ENCODE results near the gene ZNRF1. TPM values are rescaled to one million over a fixed set of nuclear protein-coding genes. Genes with fewer than 3 reads are reported as not detected.

The ZNRF1 gene
- total RNA-seq, 1 donor from 2014 or later: 10.8 TPM

DNA sequence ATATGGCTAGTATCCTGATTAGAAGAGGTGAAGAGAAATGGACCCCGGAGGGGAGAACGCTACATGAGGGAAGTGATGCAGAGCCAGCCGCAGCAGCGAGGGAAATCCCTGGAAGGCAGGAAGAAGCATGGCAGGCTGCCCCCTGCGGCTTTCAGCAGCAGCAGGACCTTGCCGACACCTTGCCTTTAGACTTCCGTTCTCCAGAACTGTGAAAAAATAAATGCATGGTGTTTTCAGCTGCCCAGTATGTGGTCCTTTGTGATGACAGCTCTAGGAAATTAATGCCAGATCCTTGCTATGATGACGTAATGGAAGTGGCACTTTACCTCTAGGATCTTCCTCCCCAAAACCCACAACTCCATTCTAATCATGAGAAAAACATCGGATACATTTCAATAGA is 139.8 kb downstream of the ZNRF1 start:
- FAIRE-seq (no peak), DNase-seq (ENCODE audit: low read depth) (no peak)
- no peak for TF ChIP-seq CTCF (IDR thresholded peaks at IDR 0.05; ENCODE audit: insufficient read depth, low read length, severe bottlenecking)
- no peaks in the 10 kb centered on the region for H3K27me3 ChIP-seq (ENCODE audit: control insufficient read depth, insufficient read depth, low read length)
- H3K36me3 ChIP-seq (ENCODE audit: control insufficient read depth, insufficient read depth, low read length): no peaks in the 10 kb centered on the region
- no peak overlapping the region for H3K4me3 ChIP-seq (ENCODE audit: low read depth, low read length)

DNA sequence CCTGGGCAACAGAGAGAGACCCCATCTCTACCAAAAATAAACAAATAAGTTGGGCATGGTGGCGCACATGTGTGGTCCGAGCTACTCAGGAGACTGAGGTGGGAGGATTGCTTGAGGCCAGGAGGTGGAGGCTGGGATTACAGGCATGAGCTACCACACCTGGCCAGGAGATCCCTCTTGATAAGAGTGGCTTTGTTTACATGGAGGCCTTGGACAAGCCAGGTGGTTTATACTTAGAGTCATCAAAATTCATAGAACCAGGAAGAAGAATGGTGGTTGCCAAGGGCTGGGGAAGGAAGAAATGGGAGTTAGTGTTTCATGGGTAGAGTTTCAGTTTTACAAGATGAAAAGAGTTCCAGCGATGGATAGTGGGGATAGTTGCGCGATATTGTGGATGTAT is 140.7 kb downstream of the ZNRF1 start:
- TF ChIP-seq CTCF (IDR thresholded peaks at IDR 0.05; ENCODE audit: insufficient read depth, low read length, severe bottlenecking): no peak
- Histone ChIP-seq H3K36me3 (ENCODE audit: control insufficient read depth, insufficient read depth, low read length) (no peaks in the 10 kb centered on the region), H3K27me3 (ENCODE audit: control insufficient read depth, insufficient read depth, low read length) (no peaks in the 10 kb centered on the region), H3K4me3 (ENCODE audit: low read depth, low read length) (no peak overlapping the region)
- DNase-seq (ENCODE audit: low read depth) (no peak), FAIRE-seq (no peak)

DNA sequence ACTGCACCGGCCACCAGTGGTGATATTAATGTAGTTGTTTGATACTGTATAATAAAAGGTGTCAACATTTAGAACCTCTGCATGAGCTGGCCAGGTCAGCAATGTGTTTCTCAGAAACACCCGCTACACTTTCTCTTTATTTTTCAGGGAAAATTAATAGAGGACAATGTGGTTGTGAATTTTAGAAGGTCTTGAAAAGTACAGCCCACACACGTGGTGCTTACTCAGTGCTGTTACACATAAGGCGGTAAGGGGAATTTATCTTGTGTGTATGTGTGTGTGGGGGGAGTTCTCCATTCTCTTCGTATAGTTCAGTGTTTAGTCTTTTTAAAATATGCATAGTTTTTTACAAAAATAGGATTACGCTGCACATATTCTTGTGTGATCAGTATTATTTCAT is 145.1 kb downstream of the ZNRF1 start:
- FAIRE-seq: no peak

GRCh38 chr16:75147968-75148310 is 149.1 kb downstream of the ZNRF1 start:
- Histone ChIP-seq H3K4me3 (ENCODE audit: low read depth, low read length) (peak overlapping the region; percentile 98), H3K36me3 (ENCODE audit: control insufficient read depth, insufficient read depth, low read length) (no peaks in the 10 kb centered on the region), H3K27me3 (ENCODE audit: control insufficient read depth, insufficient read depth, low read length) (no peaks in the 10 kb centered on the region)
- DNase-seq (ENCODE audit: low read depth) (no peak), FAIRE-seq (no peak)
- TF ChIP-seq CTCF (IDR thresholded peaks at IDR 0.05; ENCODE audit: insufficient read depth, low read length, severe bottlenecking): no peak

More for the DNA sequence above, 145.1 kb downstream of the ZNRF1 start:
- no peak for TF ChIP-seq CTCF (IDR thresholded peaks at IDR 0.05; ENCODE audit: insufficient read depth, low read length, severe bottlenecking)
- no peaks in the 10 kb centered on the region for H3K36me3 ChIP-seq (ENCODE audit: control insufficient read depth, insufficient read depth, low read length)
- DNase-seq (ENCODE audit: low read depth): no peak
- no peak overlapping the region for H3K4me3 ChIP-seq (ENCODE audit: low read depth, low read length)
- H3K27me3 ChIP-seq (ENCODE audit: control insufficient read depth, insufficient read depth, low read length): no peaks in the 10 kb centered on the region

GRCh38 chr16:75148311-75149195 is 149.7 kb downstream of the ZNRF1 start, which contains the start of gene ZFP1:
Gene ZFP1 (plus strand): TSS chr16:75148524. CDS start chr16:75152952, 4,428 bp downstream.
- no peak for FAIRE-seq

More at GRCh38 chr16:75148311-75149195, 149.7 kb downstream of the ZNRF1 start, which contains the start of gene ZFP1:
- peaks cover under 1% of the 10 kb centered on the region for H3K36me3 ChIP-seq (ENCODE audit: control insufficient read depth, insufficient read depth, low read length)
- H3K27me3 ChIP-seq (ENCODE audit: control insufficient read depth, insufficient read depth, low read length): no peaks in the 10 kb centered on the region
- peak within 1 kb of the TSS; percentile 98 for H3K4me3 ChIP-seq (ENCODE audit: low read depth, low read length)
- TF ChIP-seq CTCF (IDR thresholded peaks at IDR 0.05; ENCODE audit: insufficient read depth, low read length, severe bottlenecking): no peak
- DNase-seq (ENCODE audit: low read depth): peak; percentile 73

Measured in bronchial epithelial cell (primary cell).